K562 (cell line): ENCODE measurements around the gene CDCA4. TPM values are rescaled to one million over a fixed set of nuclear protein-coding genes. Genes with fewer than 3 reads are reported as not detected.
A peak's percentile ranks its signal among the peaks of the same experiment; 100 is the strongest.

ENCODE experiments used
- ATAC-seq: fragments of 200-7000 bp; cut with Tn5 transposase; 3 replicates; pipeline ENCODE4 v1.9.1; 2020; ENCODE audit warnings: moderate library complexity
- BruUV-seq: library from RNA; stranded (reverse); fragments of 400-500 nt; replicated peaks from 2 replicates; lab custom pipeline; 2021; lab: Mats Ljungman, UMichigan
- CTCF ChIA-PET: fragments of 300-600 bp; formaldehyde crosslinking; extraction: SDS; loops from one replicate; lab custom pipeline; 2021; ENCODE audit warnings: low intra/inter-chr PET ratio; lab: Yijun Ruan, JAX
- POLR2A ChIA-PET: fragments of 300-600, 350-650 bp; sonication (Branson Sonifier 250); formaldehyde crosslinking; extraction: SDS; loops from one replicate; lab custom pipeline; 2021; ENCODE audit warnings: antibody characterized with exemption, inconsistent platforms; lab: Yijun Ruan, JAX
- DNase-seq, 4 experiments: peaks; one replicate each; pipeline versions ENCODE4 v3.0.0 to v3.0.0-alpha.2; 2011 to 2018; ENCODE audit warnings: low spot score in 3 of 4, mixed read lengths in 3 of 4; ENCODE audit errors: extremely low read depth in 1 of 4
- FAIRE-seq: peaks from 2 replicates; lab custom pipeline; 2011; peaks lifted over from hg19 to GRCh38; lab: Jason Lieb, UNC
- H2AFZ ChIP-seq: 2 replicates; pipeline ENCODE4 v1.6.0; 2011; ENCODE audit warnings: low read depth, low read length, control low read depth, inconsistent platforms
- H3K27ac ChIP-seq: fragments of 200-600 bp; 3 replicates; pipeline ENCODE4 v1.8.0; 2011; ENCODE audit warnings: low read depth, mild to moderate bottlenecking, control low read depth, inconsistent platforms, low read length, moderate library complexity, mixed read lengths; ENCODE audit errors: extremely low read depth
- H3K27me3 ChIP-seq, 2 experiments: fragments of 300-600 bp in 1 of 2; 2 replicates in 1 of 2; 3 replicates in 1 of 2; pipeline versions ENCODE4 v1.6.0 to v1.8.0; 2011; ENCODE audit warnings: inconsistent platforms in 2 of 2, low read length in 2 of 2, mild to moderate bottlenecking in 1 of 2, mixed read lengths in 1 of 2, moderate library complexity in 1 of 2; ENCODE audit not compliant: control insufficient read depth in 2 of 2, insufficient read depth in 2 of 2
- H3K36me3 ChIP-seq: fragments of 300-600 bp; 3 replicates; pipeline ENCODE4 v1.8.0; 2011; ENCODE audit warnings: mild to moderate bottlenecking, low read length, inconsistent platforms; ENCODE audit not compliant: control insufficient read depth, insufficient read depth
- H3K4me1 ChIP-seq, 2 experiments: fragments of 200-600 bp in 1 of 2; replicated peaks in 1 of 2; 2 replicates in 1 of 2; 3 replicates in 1 of 2; pipeline versions ENCODE4 v1.5.1 to v1.8.0; 2011; ENCODE audit warnings: inconsistent platforms in 2 of 2, low read length in 2 of 2, mild to moderate bottlenecking in 1 of 2, mixed read lengths in 1 of 2, moderate library complexity in 1 of 2; ENCODE audit not compliant: control insufficient read depth in 2 of 2, insufficient read depth in 2 of 2
- H3K4me2 ChIP-seq: 2 replicates; pipeline ENCODE4 v1.6.1; 2011; ENCODE audit warnings: low read length, control low read depth, inconsistent platforms, mixed read lengths; ENCODE audit not compliant: insufficient read depth
- H3K4me3 ChIP-seq: fragments of 200-600 bp; sonication (generic), shearing (Covaris generic); 2 replicates; pipeline ENCODE4 v1.5.1; 2016; ENCODE audit warnings: control low read depth, inconsistent platforms
- H3K79me2 ChIP-seq: fragments of 200-600 bp; 3 replicates; pipeline ENCODE4 v1.8.0; 2011; ENCODE audit warnings: low read length, inconsistent platforms; ENCODE audit not compliant: control insufficient read depth, insufficient read depth
- H3K9ac ChIP-seq, 2 experiments: 2 replicates each; pipeline versions ENCODE4 v1.6.0 to v1.6.1; 2011; ENCODE audit warnings: low read depth in 2 of 2, low read length in 2 of 2, control low read depth in 1 of 2, inconsistent platforms in 1 of 2, mild to moderate bottlenecking in 1 of 2, mixed read lengths in 1 of 2; ENCODE audit not compliant: insufficient read depth in 1 of 2
- H3K9me1 ChIP-seq: one replicate; pipeline ENCODE4 v1.6.0; 2011; ENCODE audit warnings: inconsistent platforms, mild to moderate bottlenecking, low read length, moderate library complexity; ENCODE audit not compliant: control insufficient read depth, insufficient read depth
- H3K9me3 ChIP-seq: replicated peaks from 2 replicates; pipeline ENCODE4 v1.5.1; 2011; ENCODE audit warnings: low read depth, low read length, inconsistent platforms; ENCODE audit not compliant: control insufficient read depth, insufficient read depth
- H4K20me1 ChIP-seq: replicated peaks from 2 replicates; pipeline ENCODE4 v1.6.1; 2011; ENCODE audit warnings: low read length, inconsistent platforms, mixed read lengths; ENCODE audit not compliant: control insufficient read depth, insufficient read depth
- ADNP ChIP-seq: fragments of 200-800 bp; sonication (Bioruptor generic); IDR thresholded peaks from 2 replicates; pipeline ENCODE4 v1.6.1; 2016; ENCODE audit warnings: missing genetic modification characterization, missing compliant biosample characterization
- BRCA1 ChIP-seq, 2 experiments: fragments of 450-650 bp in 1 of 2; sonication (generic) in 1 of 2; formaldehyde crosslinking in 1 of 2; IDR thresholded peaks; 2 replicates each; pipeline versions ENCODE4 v1.5.0 to v1.6.1; 2017 to 2020; ENCODE audit warnings: mild to moderate bottlenecking in 1 of 2, missing genetic modification reagents in 1 of 2
- CHD1 ChIP-seq: fragments of 200-600 bp; sonication (generic); IDR thresholded peaks from one replicate; pipeline ENCODE4 v1.6.1; 2012; ENCODE audit warnings: mild to moderate bottlenecking, moderate library complexity, low read length, inconsistent platforms
- DNMT1 ChIP-seq: fragments of 450-650 bp; IDR thresholded peaks from 2 replicates; pipeline ENCODE4 v1.6.1; 2016; ENCODE audit warnings: antibody characterized with exemption, mild to moderate bottlenecking
- EHMT2 ChIP-seq: fragments of 450-650 bp; IDR thresholded peaks from 2 replicates; pipeline ENCODE4 v1.6.1; 2018; ENCODE audit warnings: antibody characterized with exemption
- HMG20A ChIP-seq: fragments of 450-650 bp; formaldehyde crosslinking; conservative IDR thresholded peaks from 2 replicates; pipeline ENCODE4 v1.4.0; 2020; ENCODE audit warnings: mild to moderate bottlenecking, mixed read lengths
- KLF13 ChIP-seq: fragments of 450-650 bp; IDR thresholded peaks from 2 replicates; pipeline ENCODE4 v1.6.1; 2016; ENCODE audit warnings: missing genetic modification characterization, low read depth, mild to moderate bottlenecking, missing compliant biosample characterization, moderate library complexity, borderline replicate concordance
- MAFK ChIP-seq: IDR thresholded peaks from 2 replicates; pipeline ENCODE4 v1.6.1; 2011; ENCODE audit warnings: low read length, improper control_type of control experiment
- MYBL2 ChIP-seq, 2 experiments: fragments of 450-650 bp in 1 of 2; sonication (generic) in 1 of 2; formaldehyde crosslinking in 1 of 2; IDR thresholded peaks; 2 replicates each; pipeline versions ENCODE4 v1.6.1 to v1.8.1; 2017 to 2022; ENCODE audit warnings: borderline replicate concordance in 1 of 2, inconsistent platforms in 1 of 2, low read depth in 1 of 2, mild to moderate bottlenecking in 1 of 2, missing genetic modification reagents in 1 of 2, moderate library complexity in 1 of 2
- RBFOX2 ChIP-seq: fragments of 200-400 bp; formaldehyde crosslinking; IDR thresholded peaks from 2 replicates; pipeline ENCODE4 v1.6.1; 2017; ENCODE audit warnings: low read depth, mild to moderate bottlenecking, low read length, moderate library complexity
- SP2 ChIP-seq: IDR thresholded peaks from 2 replicates; pipeline ENCODE4 v1.6.1; 2011; ENCODE audit warnings: mild to moderate bottlenecking, low read depth, low read length, moderate library complexity; ENCODE audit not compliant: poor library complexity, severe bottlenecking; ENCODE audit errors: extremely low read depth
- ZKSCAN8 ChIP-seq: fragments of 200-800 bp; sonication (Bioruptor generic); IDR thresholded peaks from 2 replicates; pipeline ENCODE4 v1.6.1; 2016; ENCODE audit warnings: missing genetic modification characterization, missing compliant biosample characterization
- ZNF133 ChIP-seq: fragments of 250-450 bp; sonication (Bioruptor Pico); IDR thresholded peaks from 2 replicates; pipeline ENCODE4 v1.4.0; 2020; ENCODE audit warnings: mild to moderate bottlenecking
- ZNF445 ChIP-seq: fragments of 250-450 bp; sonication (Bioruptor Pico); IDR thresholded peaks from 2 replicates; pipeline ENCODE4 v1.4.0; 2020; ENCODE audit warnings: low read depth, mild to moderate bottlenecking, moderate library complexity
- WGBS: fragments of 100-300 bp; shearing (Covaris generic); methylation state at CpG from one replicate; pipeline ENCODE4 v1.1.6; 2016; ENCODE audit warnings: low coverage, mixed read lengths; ENCODE audit not compliant: insufficient coverage; ENCODE audit errors: missing lambda C conversion rate; 5-methylcytosine and 5-hydroxymethylcytosine counted together
- in situ Hi-C: fragments of 300-500 bp; cut with MboI; formaldehyde crosslinking; loops from 4 replicates; pipeline ENCODE4 v1.15.0; 2018; ENCODE audit warnings: inconsistent platforms, mixed read lengths
- intact Hi-C: fragments of 100-400 bp; cut with micrococcal nuclease; formaldehyde crosslinking; loops from 2 replicates; pipeline ENCODE4 v1.14.2; 2022
- polyA plus RNA-seq, 8 experiments: library from polyadenylated mRNA; depleted of rRNA in 4 of 8; stranded (reverse) in 5 of 8; unstranded in 3 of 8; fragments of >200 nt; fragmentation: Nextera tagmentation in 2 of 8; fragmentation: Illumina TruSeq in 1 of 8; extraction: Ambion mirVana in 2 of 8; extraction: Trizol in 1 of 8; gene quantifications; 2 replicates each; pipeline versions ENCODE4 v1.2.1 to v1.2.3, GENCODE V29; 2011 to 2014; ENCODE audit warnings: inconsistent platforms in 1 of 8, missing spikeins in 1 of 8
- total RNA-seq, 7 experiments: library from RNA; depleted of rRNA in 6 of 7; stranded (reverse); fragments of >200 nt in 6 of 7; fragmentation: Illumina TruSeq in 2 of 7; extraction: Trizol in 2 of 7; gene quantifications; 2 replicates each; pipeline versions ENCODE4 v1.2.1 to v1.2.3, GENCODE V29; 2011 to 2021; ENCODE audit warnings: low replicate concordance in 1 of 7
- TF ChIP-seq, protein P1 (sequence below), 2 experiments: fragments of 450-650 bp; IDR thresholded peaks; 2 replicates each; pipeline ENCODE4 v1.6.1; 2016

Gene CDCA4
- total and polyA plus RNA-seq, 9 of the 15 experiments (the other 6 are each of a cell fraction or from before 2014, with no cell fraction given), result 6.6 to 44.2 (median 23.0) TPM

DNA sequence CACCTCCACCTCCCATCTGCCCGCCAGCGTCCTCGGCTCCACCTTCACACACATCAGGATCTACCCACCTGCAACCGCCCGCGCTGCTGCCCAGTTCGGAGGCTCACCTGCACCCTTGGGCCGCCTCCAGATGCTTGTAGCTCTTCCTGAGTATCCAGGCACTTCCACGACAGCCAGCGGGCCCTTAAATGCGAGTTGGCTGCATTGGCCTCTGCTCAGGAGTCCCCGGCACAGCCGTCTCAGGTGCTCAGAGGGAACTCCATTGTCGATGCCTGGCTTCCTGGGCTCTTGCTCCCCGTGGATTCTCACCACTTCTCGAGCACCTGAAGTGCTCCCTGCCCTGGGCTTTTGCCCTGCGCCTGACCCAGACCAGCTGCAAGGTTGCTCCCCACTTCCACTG, 21.9 kb upstream of the CDCA4 start:
- POLR2A ChIA-PET, result interaction anchor here (0.6 to 1.1 kb wide), 4 partner anchors 23 to 151 kb away, joined by 3 to 5 read pairs (median 4); no protein-coding TSS in a partner anchor
- Histone ChIP-seq H3K27me3 (peaks cover 0 to 8% of the 10 kb centered on the region in 2 experiments; a peak in 4 of 5 replicates), H3K9me3 (no peaks in the 10 kb centered on the region), H3K9me1 (no peaks in the 10 kb centered on the region), H3K4me1 (peaks cover 0 to 19% of the 10 kb centered on the region in 2 experiments; a peak in 2 of 5 replicates), H3K4me3 (no peak overlapping the region), H3K79me2 (no peaks in the 10 kb centered on the region), H2AFZ (no peak overlapping the region), H3K9ac (peak overlapping the region in 1 of 2 experiments; percentile 52; a peak in 2 of 4 replicates), H4K20me1 (no peaks in the 10 kb centered on the region), H3K4me2 (no peak overlapping the region), H3K27ac (no peak overlapping the region), H3K36me3 (no peaks in the 10 kb centered on the region)
- in situ Hi-C loops, result no loop called here
- CTCF ChIA-PET, result interaction anchor here (1.0 to 1.6 kb wide), 2 partner anchors 65 to 67 kb away, joined by 3 to 8 read pairs; partner anchors contain the start of gene AHNAK2
- no TSS peak for BruUV-seq
- WGBS, result 23% methylated on average over 17 of the region's 17 CpGs
- TF ChIP-seq MYBL2 (IDR thresholded peaks at IDR 0.05; ENCODE audit: low read depth) (no peak), MYBL2 (CRISPR knock-in tag; IDR thresholded peaks at IDR 0.05; ENCODE audit: borderline replicate concordance) (no peak), SP2 (no peak), MAFK (no peak), ZNF133 (CRISPR knock-in tag) (no peak), DNMT1 (no peak), CHD1 (no peak), HMG20A (CRISPR knock-in tag) (no peak), BRCA1 (IDR thresholded peaks at IDR 0.05) (no peak), BRCA1 (CRISPR knock-in tag; IDR thresholded peaks at IDR 0.05) (no peak), ZKSCAN8 (no peak), ADNP (tag) (no peak), EHMT2 (no peak), RBFOX2 (no peak), KLF13 (tag) (no peak), ZNF445 (CRISPR knock-in tag) (no peak)
- TF ChIP-seq, protein P1, sequence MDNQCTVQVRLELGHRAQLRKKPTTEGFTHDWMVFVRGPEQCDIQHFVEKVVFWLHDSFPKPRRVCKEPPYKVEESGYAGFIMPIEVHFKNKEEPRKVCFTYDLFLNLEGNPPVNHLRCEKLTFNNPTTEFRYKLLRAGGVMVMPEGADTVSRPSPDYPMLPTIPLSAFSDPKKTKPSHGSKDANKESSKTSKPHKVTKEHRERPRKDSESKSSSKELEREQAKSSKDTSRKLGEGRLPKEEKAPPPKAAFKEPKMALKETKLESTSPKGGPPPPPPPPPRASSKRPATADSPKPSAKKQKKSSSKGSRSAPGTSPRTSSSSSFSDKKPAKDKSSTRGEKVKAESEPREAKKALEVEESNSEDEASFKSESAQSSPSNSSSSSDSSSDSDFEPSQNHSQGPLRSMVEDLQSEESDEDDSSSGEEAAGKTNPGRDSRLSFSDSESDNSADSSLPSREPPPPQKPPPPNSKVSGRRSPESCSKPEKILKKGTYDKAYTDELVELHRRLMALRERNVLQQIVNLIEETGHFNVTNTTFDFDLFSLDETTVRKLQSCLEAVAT (IDR thresholded peaks at IDR 0.05), result no peak
- intact Hi-C loops, result no loop called here
- ATAC-seq (no peak), DNase-seq (peak in 1 of 4 experiments; percentile 2), FAIRE-seq (no peak)
